IPS DF 4.7 (cell line): ENCODE measurements around the gene SP2.

Experiments used
- DNase-seq: peaks from one replicate; pipeline ENCODE4 v3.0.0-alpha.2; 2013; ENCODE audit warnings: low spot score; ENCODE audit errors: extremely low read depth

The SP2 gene

DNA sequence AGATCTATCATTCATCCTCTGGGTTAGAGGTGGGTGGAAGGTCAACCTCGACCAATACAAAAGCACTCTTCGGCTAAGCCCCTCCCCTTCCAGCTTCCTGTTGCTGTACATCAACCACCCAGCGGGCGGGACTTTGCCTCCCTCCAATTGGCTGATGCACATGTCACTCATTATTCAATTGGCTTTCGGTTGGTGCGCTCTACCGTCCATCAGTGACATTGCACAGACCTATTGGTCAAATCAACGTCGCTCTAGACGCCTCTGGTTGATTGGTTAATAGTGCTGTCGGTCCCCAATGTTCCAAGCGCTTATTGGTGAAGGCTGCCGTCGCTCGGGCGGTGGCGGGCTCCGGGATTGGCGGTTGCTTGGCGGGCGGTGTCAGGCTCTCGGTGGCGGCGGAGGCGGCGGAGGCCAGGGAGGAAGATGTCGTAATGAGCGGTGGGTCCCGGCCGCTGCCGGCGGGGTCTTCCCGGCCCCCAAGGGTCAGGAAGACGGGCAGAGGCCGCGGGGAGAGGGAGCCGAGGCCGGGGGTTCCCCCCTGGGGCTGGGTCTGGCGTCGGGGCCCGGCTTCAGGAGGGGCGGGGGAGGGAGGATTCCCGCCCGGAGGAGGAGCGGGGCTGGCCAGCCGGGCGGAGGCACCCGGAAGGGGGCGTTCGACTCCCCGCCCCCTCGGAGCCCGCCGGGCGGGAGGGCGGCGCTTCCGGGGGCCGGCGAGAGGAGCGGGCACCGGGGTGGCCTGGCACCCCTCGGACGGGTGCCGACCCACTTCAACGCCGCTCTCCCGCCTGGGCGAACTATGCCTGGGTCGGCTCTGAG is at the start of gene SP2:
SP2 (plus strand) TSS at position 381 of the 816 bp plus-strand sequence; CDS start at position 432, 51 bp downstream.
- DNase-seq: peak; percentile 100

DNA sequence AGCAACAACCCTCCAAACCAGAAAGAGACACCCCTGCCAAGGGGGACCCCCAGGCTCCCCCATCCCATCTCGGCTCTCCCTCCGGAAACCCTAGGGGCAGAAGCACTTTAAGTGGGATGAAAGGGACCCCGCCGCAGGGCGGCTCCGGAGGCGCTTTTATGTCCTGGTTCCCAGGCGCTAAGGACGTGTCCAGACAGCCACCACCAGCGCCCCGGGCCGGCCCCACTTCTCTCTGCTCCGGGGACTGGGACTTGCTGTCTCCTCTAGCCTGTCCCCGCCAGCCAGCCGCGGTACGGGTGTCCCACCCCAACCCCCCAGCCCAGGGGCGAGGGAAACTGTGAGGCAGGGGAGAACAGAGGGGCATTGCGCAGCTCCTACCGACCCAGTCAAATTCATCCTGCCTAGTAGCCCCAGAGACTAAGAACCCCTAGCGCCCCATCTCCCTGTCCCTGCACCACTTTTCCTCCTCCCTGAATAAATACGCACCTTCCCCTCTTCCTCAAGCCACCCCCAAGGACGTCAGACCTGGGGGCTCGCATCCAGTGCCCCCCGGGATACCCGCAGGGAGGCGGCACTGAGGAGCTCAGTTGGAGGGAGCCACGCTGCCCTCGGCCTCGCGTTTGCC is 49.2 kb upstream of the SP2 start:
- DNase-seq: no peak

DNA sequence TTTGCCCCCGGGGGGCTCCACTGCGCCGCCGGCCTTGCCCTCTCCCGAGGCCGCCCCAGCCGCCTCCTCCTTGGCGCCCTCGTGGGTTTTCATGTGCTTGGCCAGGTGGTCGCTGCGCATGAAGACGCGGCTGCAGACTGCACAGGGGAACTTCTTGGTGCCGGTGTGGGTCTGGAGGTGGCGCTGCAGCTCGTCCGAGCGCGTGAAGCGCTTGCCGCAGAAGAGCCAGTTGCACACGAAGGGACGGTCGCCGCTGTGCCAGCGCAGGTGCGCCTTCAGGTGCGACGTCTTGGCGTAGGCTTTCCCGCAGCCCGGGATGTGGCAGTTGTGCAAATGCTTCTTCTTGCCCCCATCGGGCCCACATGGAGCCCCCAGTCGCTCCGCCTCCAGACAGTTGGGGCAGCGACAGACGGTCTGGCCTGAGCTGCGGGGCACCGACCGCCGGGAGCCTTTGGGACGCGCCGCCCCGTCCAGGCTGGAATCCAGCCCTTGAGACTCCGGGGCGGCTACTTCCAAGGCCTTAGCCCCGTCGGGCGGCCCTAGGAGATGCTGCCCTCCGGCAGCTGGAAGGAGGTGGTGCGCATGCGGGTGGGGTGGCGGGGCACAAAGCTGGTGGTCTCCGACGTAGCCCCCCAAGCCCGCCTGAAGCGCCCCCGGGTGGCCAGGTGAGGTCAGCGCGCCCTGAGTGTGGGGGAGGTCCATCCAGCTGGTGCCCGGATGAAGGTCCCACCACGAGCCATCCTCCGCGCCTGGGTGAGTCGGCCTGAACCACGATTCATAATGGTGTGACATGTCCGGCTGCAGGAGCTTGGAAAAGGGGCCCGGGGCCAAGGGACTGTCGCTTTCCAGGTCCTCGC is 48.5 kb upstream of the SP2 start:
- no peak for DNase-seq

DNA sequence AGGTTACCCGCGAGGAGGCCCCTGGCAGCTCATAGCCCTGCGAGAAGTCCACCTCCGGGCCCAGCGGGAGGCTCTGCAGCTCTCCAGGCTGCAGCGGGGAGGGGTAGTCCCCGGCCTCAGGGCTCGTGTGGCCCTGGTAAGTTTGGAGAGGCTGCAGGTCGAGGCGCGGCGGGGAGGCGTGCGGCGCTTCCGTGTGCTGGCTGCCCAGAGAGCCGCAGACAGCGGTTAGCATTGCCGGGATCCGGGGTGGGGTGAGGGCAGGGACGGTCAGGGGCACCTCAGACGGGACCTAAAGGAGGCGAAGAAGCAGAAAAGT is 47.9 kb upstream of the SP2 start:
- DNase-seq: no peak

DNA sequence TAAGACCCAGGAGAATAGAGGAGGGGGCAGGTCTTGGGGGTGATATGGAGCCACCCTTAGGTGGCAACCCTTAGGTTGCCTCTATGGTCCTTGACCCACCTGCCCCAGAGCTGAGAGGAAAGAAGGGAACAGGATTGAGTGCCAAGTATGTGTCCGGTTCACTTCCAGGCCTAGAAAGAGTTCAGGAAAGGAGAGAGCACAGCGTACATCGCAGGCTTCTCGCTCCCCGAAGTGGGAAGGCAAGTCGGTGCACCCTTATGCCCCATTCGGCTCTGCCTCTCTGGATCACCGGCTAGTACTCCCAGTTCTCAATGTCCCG is 45.7 kb upstream of the SP2 start:
- DNase-seq: no peak

DNA sequence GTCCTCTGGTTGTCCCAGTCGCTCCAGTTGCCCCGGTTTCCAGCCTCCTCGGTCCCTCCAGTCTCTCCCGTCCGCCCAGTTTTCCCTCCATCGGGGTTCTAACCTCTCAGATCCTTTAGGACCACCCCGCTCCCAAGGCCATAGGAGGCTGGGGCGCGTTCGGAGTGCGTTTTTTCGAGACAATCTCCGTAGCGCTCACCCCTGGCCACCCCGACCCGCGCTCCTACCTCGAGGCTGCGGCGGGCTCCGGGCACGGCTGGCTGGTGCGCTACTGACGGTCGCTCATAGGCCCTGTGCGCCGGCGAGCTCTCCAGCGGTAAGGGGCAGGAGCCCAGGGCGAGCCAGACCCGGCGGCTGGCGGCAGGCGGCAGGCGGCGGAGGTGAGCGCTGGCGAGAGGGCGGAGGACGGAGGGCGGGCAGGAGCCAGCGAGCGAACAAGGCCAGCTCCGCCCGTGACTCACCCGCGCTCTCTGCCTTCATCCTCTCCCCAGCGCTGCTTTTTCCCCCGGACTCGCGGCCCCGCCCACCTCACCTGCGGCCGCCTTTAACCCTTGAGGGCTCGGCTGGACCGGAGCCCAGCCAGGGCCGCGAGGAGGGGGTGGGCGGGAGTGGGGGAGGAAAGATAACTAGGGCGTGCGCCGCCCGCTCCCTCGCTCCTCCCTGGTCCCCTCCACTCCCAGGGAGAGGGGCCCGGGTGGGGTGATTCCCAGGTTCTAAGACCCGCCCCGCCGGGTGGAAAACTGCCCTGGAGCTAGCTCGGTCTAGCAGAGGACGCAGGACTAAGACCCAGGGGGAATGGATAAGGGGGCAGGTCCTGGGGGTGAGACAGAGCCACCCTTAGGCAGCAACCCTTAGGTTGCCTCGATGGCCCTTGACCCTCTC is 45.1 kb upstream of the SP2 start, which contains the start of gene SP6:
SP6 (minus strand) TSS at position 472 of the 882 bp plus-strand sequence. CDS start 2,734 bp downstream, outside the sequence.
- DNase-seq: peak; percentile 51

DNA sequence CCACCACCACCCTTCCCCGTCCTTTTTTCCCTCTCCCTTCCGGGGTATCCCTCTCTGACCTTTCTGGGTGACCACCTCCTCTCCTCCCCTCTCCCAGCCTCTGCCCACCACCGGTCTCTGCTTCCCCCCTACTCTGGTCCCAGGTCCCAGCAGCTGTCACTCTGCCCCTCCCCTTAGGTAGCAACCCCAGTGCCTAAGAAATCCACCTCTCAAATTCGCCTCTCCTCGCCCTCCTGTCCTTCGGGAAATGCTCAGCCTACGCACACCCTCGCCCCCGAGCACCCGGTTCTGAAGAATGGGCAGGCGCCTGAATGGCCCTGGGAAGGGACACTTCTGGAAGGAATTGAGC is 44.3 kb upstream of the SP2 start:
- DNase-seq: no peak

DNA sequence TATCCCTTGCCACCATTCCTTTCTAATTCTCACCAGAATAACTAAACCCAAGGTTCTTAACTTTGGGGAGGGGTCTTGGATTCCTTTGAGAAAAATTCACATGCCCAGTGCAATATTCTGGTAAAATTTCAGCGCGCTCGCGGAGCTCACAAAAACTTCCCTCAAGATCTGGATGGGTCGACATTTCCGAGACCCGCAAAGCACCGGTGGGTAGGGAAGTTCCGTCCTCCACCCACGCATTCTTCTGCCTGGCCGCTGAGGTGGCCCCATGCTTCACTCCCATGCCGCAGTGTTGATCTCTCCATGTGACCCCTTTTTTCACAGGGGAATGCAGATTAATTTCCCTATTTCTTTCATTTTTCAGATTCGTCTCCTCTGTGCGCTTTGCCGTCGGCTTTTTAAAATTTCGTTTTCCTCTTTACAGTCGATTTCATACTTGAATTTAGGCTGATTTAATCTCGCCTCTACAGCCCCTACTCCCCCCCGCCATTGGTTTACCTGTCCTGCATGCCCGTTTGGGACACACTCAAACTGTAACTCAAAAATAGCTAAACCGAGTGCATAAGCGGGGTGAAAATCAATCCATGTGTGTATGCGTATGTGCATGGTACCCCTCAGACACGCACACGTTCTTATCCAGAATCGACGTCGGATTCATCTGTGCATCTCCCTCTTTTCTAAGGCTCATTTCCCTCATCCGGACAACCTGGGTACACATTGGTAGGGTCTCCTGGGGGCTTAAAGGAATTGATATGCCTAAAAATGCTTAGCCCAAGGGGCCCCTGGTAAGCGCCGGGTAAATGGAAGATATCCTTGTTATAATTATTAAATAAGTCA is 43.7 kb upstream of the SP2 start:
- DNase-seq: no peak

DNA sequence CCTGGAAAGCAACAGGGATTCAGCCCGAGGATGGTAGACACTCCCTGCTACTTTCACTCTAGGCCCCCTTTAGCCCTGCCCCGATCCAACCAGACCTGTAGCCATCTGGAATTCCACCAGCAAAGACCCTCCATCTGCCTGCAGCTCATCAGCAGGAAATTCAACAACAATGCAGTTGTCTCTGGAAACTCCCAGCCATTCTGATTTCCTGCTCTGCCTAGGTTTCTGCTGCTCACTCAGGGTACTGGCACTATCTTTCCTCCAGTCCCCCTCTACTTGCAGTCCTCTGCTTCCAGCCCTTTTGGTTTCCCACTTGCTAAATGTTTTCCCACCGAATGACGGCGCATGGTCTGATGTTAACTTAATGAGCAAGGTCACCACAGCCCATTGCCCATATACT is 42.4 kb upstream of the SP2 start:
- no peak for DNase-seq

DNA sequence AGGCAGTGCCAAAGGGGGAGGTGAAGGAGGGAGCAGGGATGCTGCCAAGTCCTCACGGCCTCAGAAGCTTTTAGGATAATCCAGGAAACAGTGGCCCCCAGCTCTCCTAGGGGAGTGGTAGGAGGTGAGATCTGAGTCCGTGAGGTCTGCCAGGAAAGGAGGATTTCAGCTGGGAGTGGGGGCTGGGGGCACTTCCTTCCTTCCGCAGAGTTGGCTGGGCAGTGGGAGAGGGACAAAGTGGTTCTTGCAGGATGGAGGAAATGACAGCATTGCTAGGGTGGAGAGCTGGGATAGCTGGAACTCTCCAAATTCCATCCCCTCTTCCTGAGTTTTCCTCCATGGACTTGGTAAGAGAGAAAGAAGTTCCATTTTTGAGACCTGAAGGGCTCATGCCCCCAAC is 40.3 kb upstream of the SP2 start:
- DNase-seq: no peak

DNA sequence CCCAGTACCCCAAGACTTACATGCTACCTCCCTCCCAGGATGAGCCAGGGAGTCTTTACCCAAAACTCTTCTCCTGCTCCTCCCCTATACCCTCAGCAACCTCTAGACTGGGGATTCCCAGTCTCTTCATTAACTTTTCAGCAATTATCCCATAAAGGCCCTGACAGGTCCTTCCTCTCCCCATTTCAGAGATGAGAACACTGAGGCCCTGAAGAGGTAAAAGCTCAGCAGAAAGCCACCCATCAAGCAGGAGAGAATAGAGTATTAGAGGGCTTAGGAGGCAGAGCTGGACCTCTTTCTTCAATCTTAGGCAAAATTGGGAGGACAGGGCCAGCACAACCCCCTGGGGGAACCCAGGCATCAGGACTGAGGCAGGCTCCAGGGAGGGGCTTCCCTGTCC is 39.2 kb upstream of the SP2 start:
- DNase-seq: no peak

DNA sequence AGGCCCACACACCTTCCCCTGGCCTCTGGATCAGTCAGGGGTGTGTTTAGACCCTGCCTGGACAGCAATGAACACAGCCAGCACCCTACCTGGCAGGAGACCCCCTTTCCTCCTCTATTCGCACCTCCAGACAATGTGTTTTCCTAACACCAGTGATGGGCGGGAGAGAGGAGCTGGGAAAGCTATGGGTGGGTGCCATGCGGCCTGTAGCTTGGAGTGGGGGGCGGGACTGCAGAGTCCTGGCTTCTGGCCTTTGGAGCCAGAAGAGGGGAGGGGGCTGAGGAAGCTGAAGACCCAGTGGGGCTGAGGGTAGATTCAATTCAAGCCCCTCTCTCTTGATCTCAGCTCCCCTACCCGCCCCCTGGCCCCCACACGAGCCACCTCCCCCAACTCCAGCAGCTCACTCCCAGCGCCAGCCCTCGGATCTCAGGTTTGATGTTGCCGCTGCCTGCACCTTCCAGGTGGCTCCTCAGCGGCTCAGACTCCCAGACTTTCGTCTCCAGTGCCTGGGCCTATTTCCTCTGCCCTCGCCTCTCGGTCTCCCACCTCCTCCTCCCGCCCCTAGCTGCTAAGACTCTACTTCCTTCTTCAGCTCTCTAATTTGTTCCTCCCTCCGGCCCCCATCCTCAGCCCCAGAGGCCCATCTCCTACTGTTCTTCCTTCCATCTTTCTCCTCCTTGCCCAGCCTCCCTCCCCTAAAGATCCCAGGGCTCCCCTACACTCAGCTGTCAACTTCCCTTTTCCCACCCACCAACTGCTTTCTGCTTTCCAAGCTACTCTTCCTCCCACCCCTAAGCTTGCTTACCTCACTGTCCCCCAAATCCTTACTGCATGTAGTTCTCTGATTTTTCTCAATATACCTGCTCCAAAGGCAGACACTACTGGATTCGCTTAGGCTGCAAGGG is 38.2 kb upstream of the SP2 start:
- no peak for DNase-seq

DNA sequence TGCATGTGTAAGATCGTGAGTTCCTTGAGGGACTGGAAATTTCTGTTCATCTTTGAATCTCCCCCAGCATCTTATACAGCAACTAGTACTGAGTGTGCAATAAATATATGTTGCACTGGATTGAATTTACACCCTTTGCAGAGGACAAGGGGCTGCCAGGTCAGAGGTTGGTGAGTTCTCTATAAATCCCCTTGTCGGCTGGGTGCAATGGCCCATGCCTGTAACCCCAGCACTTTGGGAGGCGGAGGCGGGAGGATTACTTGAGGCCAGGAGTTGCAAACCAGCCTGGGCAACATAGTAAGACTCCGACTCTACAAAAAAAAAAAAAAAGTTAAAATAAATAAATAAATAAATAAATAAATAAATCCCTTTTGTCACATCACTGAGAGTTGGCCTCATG is 35.6 kb upstream of the SP2 start:
- no peak for DNase-seq

DNA sequence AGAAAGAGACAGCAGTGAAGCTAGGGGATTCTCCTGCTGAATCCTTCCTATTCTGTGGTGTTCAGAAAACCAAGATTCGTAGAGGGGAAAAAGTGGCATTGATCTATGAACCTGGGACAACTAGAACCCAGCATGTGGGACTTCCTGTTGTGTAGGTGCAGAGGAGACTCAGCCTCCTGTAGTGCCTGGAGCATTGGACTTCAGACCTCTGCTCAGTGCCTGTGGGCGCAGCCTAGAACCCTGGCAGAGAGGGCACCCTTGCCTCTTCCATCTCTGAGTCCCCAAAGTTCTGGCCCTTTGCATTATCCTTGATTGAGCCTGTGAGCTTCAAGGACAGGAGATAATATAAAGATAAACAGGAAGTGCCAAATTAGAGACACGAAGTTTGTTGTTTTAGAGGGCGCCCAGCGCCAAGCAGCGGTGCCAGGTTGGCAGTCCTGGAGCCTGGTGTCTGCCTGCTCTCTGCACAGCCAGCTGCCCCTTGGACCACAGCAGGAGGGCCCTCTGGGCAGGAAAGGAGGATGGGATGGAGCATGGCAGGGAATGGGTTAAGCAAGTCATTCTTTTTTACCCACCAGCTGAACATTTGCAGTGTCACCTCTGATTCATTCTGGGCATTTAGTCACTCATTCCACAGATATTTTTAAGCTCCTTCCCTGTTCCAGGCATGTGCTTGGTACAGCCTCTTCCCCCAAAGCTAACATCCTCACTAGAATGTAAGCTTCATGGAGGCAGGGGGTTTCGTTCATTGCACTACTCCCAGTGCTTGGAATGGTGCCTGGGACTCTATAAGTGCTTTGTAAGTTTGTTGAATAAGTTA is 33.2 kb upstream of the SP2 start:
- DNase-seq: no peak

DNA sequence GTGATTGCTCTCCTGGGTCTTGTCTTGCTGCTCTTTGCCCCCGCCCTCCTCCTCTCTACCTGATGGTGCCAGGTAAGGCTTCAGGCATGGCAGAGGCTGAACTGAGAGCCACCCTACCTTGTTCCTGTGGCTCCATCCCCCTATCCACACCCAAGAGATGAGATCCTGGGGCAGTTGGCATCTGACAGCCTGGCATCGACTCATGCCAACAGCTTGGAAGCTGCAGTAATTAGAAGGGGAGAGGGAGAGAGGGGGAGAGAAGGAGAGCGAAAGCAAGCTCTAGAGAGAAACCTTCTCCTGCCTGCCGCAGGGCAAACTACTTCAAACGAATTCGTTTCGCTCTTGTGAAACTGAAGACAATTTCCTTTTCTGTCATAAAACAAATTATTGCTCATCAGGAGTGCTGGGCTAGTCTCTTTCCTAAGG is 31.2 kb upstream of the SP2 start:
- no peak for DNase-seq

DNA sequence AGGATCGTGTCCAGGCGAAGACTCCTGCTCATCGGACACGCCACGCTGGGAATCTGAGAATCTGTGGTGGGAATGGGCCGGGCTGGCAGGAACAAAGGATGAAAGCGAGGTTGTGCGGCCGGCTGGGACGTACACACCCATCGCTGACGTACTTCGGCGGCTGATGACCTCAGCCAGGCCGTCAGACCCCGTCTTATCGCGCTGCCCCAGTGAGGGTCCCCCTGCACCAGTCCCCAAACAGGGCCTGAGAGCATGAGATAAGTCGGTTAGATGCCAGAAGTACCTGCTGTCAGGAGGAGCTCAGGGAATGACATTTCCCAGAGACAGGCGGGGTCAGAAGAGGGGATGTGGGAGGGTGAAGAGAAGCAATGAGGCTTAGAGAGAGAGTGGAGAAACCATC is 29.1 kb upstream of the SP2 start:
- no peak for DNase-seq

DNA sequence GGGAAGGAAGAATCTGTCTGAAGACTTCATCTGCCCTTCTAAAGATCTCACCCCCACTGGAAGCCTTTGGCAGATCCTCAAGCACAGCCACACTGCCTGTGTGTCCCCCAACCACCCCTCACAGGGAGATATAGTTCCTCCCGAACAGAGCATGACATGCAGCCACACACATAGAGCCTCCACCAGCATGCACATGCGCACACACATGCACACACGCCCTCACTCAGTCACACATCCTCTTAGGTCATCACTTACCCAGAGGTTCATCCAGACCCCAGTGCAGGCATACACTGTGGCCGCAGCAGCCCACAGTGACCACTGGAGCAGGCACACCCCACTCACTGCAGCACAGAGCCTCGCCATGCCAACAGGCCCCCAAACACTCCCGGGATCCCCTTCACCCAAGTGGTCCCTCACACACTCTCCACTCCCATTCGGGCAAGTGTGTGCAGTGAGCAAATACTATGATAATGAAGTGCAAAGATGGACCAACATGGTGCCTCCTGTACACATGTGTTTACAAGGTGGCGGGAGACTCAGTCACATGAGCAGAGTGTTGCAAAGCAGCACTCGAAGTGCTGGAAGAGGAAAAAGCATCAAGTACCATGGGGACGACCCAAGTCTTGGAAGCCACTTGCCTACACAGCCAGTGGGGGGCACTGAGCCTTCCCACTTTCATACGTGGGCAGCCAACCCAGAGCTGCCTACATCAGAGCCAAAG is 28.1 kb upstream of the SP2 start:
- no peak for DNase-seq

DNA sequence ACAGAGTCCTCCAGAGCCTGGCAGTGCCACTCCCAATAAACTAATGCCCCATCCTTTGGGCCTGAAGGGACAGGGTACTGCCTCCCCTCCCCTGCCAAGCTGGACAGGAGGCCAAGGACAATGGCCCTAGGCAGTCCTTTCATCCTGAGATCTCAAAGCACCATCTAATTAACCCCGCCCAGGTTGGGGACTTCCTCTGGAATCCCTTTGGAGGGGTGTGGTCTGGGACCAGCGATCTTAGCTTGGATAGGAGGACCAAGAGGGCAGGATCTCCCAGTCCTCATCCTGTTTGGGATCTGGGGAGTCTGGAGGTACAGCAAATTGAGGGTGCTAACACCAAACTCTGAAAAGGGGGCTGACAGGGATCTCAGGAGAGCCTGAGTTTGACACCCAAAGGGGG is 26.9 kb upstream of the SP2 start:
- no peak for DNase-seq
